Cardiac fibroblast (primary cell): ENCODE measurements around the gene NDOR1.

Experiments
- DNase-seq, 2 donors: peaks; one replicate each; pipeline versions ENCODE4 v3.0.0 to v3.0.0-alpha.2; 2010; ENCODE audit warnings: low read depth in 2 of 2
- H3K4me3 ChIP-seq, 2 donors: replicated peaks in 1 of 2; 1 replicate in 1 of 2; 2 replicates in 1 of 2; pipeline ENCODE4 v1.5.1; 2011; ENCODE audit warnings: low read depth in 2 of 2, low read length in 2 of 2, mild to moderate bottlenecking in 2 of 2, moderate library complexity in 1 of 2
- CTCF ChIP-seq: IDR thresholded peaks from one replicate; pipeline ENCODE4 v1.5.1; 2011; ENCODE audit warnings: low read depth, mild to moderate bottlenecking, low read length, inconsistent platforms

The NDOR1 gene

GRCh38 chr9:137234055-137234697 lies 28.7 kb downstream of the NDOR1 start:
- TF ChIP-seq CTCF: no peak
- DNase-seq: no peak
- no peak overlapping the region for H3K4me3 ChIP-seq

- DNase-seq: no peak
- no peak for TF ChIP-seq CTCF
- H3K4me3 ChIP-seq: no peak overlapping the region
Measured at GRCh38 chr9:137234758-137235423, 29.4 kb downstream of the NDOR1 start.

- DNase-seq: no peak
- no peak for TF ChIP-seq CTCF
- H3K4me3 ChIP-seq: no peak overlapping the region
Measured at GRCh38 chr9:137235424-137236237, 30.1 kb downstream of the NDOR1 start.

- H3K4me3 ChIP-seq: no peak overlapping the region
- TF ChIP-seq CTCF: peak; percentile 99
- DNase-seq: peak; percentile 79 to 82
Measured at GRCh38 chr9:137236238-137236935, 30.9 kb downstream of the NDOR1 start.

- no peak overlapping the region for H3K4me3 ChIP-seq
- no peak for DNase-seq
- TF ChIP-seq CTCF: no peak
Measured at GRCh38 chr9:137236936-137237421, 31.5 kb downstream of the NDOR1 start.
